ENCODE measurements around the gene ADPGK.
"Not testable (repeated sequence)": the region's sequence is repeated elsewhere in the genome, so short reads cannot be mapped to it uniquely, and the experiment has no call there.

ADPGK gene

GRCh38 chr15:72740219-72740618, 43.3 kb downstream of the ADPGK start:
- Histone ChIP-seq H3K9ac (ENCODE audit: low read depth, low read length) (no peak overlapping the region), H3K4me1 (ENCODE audit: insufficient read depth, low read length) (no peaks in the 10 kb centered on the region)

DNA sequence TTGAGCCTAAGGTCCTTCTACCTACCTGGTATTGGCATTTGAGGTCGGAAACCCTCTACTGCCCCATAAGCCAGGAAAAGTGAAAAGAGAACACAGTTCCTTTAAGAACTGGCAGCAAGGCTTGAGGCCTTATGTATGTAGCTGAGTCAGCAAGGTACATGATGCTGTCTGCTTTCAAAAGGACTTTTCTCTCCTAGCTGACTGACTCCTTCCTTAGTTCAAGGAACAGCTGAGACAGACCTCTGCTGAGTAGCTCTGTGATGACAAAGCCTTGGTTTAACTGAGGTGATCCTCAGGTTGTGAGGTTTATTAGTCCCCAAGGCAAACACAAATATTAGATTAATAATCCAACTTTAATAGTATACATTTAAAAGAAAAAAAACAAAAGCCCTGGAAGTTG, 45.8 kb downstream of the ADPGK start:
- H3K36me3 ChIP-seq (ENCODE audit: insufficient read depth, low read length) = peaks cover 84% of the 10 kb centered on the region
- peaks cover 4% of the 10 kb centered on the region for H3K9me3 ChIP-seq (ENCODE audit: insufficient read depth, low read depth, low read length)
- no peak overlapping the region for H3K4me3 ChIP-seq (ENCODE audit: low read length)
- 90% methylated on average over 1 of the region's 1 CpG for WGBS
- H3K9ac ChIP-seq (ENCODE audit: low read depth, low read length) = no peak overlapping the region
- H3K27me3 ChIP-seq (ENCODE audit: insufficient read depth, low read length) = no peaks in the 10 kb centered on the region
- no peaks in the 10 kb centered on the region for H3K4me1 ChIP-seq (ENCODE audit: insufficient read depth, low read length)
- no peak overlapping the region for H3K27ac ChIP-seq (ENCODE audit: low read depth, low read length)

More at GRCh38 chr15:72740219-72740618, 43.3 kb downstream of the ADPGK start:
- peaks cover 62% of the 10 kb centered on the region for H3K36me3 ChIP-seq (ENCODE audit: insufficient read depth, low read length)
- H3K27me3 ChIP-seq (ENCODE audit: insufficient read depth, low read length) = no peaks in the 10 kb centered on the region
- H3K4me3 ChIP-seq (ENCODE audit: low read length) = no peak overlapping the region
- H3K27ac ChIP-seq (ENCODE audit: low read depth, low read length) = no peak overlapping the region
- peaks cover 4% of the 10 kb centered on the region for H3K9me3 ChIP-seq (ENCODE audit: insufficient read depth, low read depth, low read length)
- WGBS = 95% methylated on average over 1 of the region's 1 CpG

DNA sequence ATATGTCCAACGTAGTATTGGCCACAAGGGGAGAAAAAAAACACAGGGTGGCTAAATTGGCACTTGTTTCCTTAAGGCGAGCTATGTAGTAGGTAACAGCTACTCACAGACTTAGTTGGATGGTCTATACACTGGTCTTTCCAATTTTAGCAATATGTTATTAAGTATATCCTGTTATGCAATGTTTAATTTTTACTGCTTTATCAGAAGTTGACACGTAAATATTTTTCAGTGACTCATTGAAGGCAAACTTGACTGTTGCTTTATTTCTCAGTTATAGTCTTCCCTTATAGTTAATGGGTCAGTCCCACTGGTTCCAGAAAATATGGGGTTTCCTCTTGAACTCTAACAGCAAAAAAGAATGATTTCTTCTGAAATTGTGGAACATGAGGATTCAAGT, 46.5 kb downstream of the ADPGK start:
- H3K9me3 ChIP-seq (ENCODE audit: insufficient read depth, low read depth, low read length) = peaks cover 4% of the 10 kb centered on the region
- H3K27ac ChIP-seq (ENCODE audit: low read depth, low read length) = no peak overlapping the region
- 92% methylated on average over 3 of the region's 3 CpGs for WGBS
- no peak overlapping the region for H3K9ac ChIP-seq (ENCODE audit: low read depth, low read length)
- H3K4me3 ChIP-seq (ENCODE audit: low read length) = no peak overlapping the region
- peaks cover 90% of the 10 kb centered on the region for H3K36me3 ChIP-seq (ENCODE audit: insufficient read depth, low read length)
- no peaks in the 10 kb centered on the region for H3K4me1 ChIP-seq (ENCODE audit: insufficient read depth, low read length)
- no peaks in the 10 kb centered on the region for H3K27me3 ChIP-seq (ENCODE audit: insufficient read depth, low read length)

GRCh38 chr15:72735111-72735510, 48.4 kb downstream of the ADPGK start:
- WGBS = 94% methylated on average over 2 of the region's 2 CpGs
- Histone ChIP-seq H3K9me3 (ENCODE audit: insufficient read depth, low read depth, low read length) (no peaks in the 10 kb centered on the region), H3K27ac (ENCODE audit: low read depth, low read length) (no peak overlapping the region), H3K9ac (ENCODE audit: low read depth, low read length) (no peak overlapping the region), H3K36me3 (ENCODE audit: insufficient read depth, low read length) (peaks cover 93% of the 10 kb centered on the region), H3K4me3 (ENCODE audit: low read length) (no peak overlapping the region), H3K27me3 (ENCODE audit: insufficient read depth, low read length) (no peaks in the 10 kb centered on the region), H3K4me1 (ENCODE audit: insufficient read depth, low read length) (no peaks in the 10 kb centered on the region)

- 94% methylated on average over 2 of the region's 2 CpGs for WGBS
These were observed 49.4 kb downstream of the ADPGK start for GRCh38 chr15:72733941-72734738.

DNA sequence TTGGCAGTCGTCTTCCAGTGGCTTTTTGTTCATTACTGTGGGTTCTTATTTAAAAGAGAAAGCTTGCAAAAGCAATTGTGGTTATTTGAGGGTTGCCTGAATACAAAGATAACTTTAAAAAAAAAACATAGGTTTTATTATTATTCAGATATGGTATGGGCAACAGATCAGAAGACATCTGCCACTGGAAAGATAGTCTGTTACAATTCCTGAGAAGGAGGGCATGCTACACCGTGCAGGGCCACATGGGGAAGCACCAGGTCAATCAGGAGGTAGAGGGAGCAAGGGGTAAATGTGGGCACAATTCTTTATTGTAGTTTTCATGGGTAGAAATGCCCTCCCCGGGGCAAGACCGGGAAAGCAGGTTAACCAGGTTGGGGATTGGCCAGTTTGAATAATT, 51.0 kb downstream of the ADPGK start:
- Histone ChIP-seq H3K9me3 (ENCODE audit: insufficient read depth, low read depth, low read length) (no peaks in the 10 kb centered on the region), H3K4me3 (ENCODE audit: low read length) (no peak overlapping the region), H3K36me3 (ENCODE audit: insufficient read depth, low read length) (peaks cover 72% of the 10 kb centered on the region), H3K4me1 (ENCODE audit: insufficient read depth, low read length) (no peaks in the 10 kb centered on the region), H3K9ac (ENCODE audit: low read depth, low read length) (no peak overlapping the region), H3K27me3 (ENCODE audit: insufficient read depth, low read length) (no peaks in the 10 kb centered on the region), H3K27ac (ENCODE audit: low read depth, low read length) (no peak overlapping the region)
- 87% methylated on average over 4 of the region's 4 CpGs for WGBS

More at GRCh38 chr15:72733941-72734738, 49.4 kb downstream of the ADPGK start:
- H3K4me3 ChIP-seq (ENCODE audit: low read length) = no peak overlapping the region
- H3K9ac ChIP-seq (ENCODE audit: low read depth, low read length) = no peak overlapping the region
- H3K36me3 ChIP-seq (ENCODE audit: insufficient read depth, low read length) = peaks cover 88% of the 10 kb centered on the region
- H3K4me1 ChIP-seq (ENCODE audit: insufficient read depth, low read length) = no peaks in the 10 kb centered on the region
- H3K27ac ChIP-seq (ENCODE audit: low read depth, low read length) = no peak overlapping the region
- no peaks in the 10 kb centered on the region for H3K27me3 ChIP-seq (ENCODE audit: insufficient read depth, low read length)
- no peaks in the 10 kb centered on the region for H3K9me3 ChIP-seq (ENCODE audit: insufficient read depth, low read depth, low read length)

DNA sequence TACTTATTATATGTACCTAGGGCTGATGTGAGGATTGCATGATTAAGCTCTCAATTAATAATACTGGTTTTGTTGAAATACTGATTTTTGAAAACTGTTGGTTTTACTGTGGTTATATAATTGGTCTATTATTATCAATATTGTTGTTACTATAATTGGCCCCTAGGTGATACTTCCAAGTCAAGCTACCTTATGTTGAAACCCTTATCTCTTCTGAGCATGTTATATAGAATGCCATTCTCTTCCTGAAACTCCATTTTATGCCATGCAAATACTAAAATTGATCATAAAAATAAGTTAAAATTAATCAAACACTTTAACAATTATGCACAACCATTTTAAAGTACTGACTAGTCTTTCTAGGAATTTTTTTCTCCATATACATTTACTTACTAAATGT, 51.5 kb downstream of the ADPGK start:
- Histone ChIP-seq H3K9me3 (ENCODE audit: insufficient read depth, low read depth, low read length) (no peaks in the 10 kb centered on the region), H3K36me3 (ENCODE audit: insufficient read depth, low read length) (peaks cover 68% of the 10 kb centered on the region), H3K27ac (ENCODE audit: low read depth, low read length) (no peak overlapping the region), H3K4me3 (ENCODE audit: low read length) (no peak overlapping the region), H3K9ac (ENCODE audit: low read depth, low read length) (no peak overlapping the region), H3K4me1 (ENCODE audit: insufficient read depth, low read length) (no peaks in the 10 kb centered on the region), H3K27me3 (ENCODE audit: insufficient read depth, low read length) (no peaks in the 10 kb centered on the region)

DNA sequence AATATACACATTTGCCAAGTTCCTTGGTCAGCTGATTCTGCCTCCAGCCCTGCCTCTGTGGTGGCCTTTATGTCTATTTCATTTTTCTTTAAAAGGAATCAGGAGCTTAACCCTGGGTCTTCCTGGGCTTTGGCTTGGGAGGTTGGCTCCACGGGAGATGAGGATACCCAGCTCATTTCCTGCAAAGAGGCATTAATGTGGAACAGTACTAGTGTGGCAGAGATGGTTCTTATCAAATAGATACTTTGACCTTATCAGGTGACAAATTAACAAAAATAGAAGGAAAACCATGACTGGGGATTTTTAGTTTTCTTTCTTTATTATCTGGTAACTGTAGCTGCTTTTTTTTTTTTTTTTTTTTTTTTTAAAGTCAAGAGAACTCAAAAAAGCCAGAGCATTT, 54.7 kb downstream of the ADPGK start:
- H3K4me3 ChIP-seq (ENCODE audit: low read length) = no peak overlapping the region
- 90% methylated on average over 1 of the region's 1 CpG for WGBS

DNA sequence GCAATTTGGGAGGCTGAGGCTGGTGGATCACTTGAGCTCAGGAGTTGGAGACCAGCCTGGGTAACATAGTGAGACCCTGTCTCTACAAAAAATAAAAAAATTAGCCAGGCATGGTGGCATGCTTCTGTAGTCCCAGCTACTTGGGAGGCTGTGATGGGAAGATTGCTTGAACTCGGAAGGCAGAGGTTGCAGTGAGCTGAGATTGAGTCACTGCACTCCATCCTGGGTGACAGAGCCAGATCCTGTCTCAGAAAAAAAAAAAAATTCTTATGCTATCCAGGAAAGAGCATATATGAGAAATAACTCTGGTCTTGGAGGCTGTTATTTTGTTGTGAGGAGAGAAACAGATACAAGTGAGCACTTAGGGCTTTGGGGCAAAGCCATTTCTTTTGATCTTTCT, 55.3 kb downstream of the ADPGK start:
- not testable (repeated sequence) for H3K4me3 ChIP-seq (ENCODE audit: low read length); H3K9ac ChIP-seq (ENCODE audit: low read depth, low read length); H3K27ac ChIP-seq (ENCODE audit: low read depth, low read length); H3K27me3 ChIP-seq (ENCODE audit: insufficient read depth, low read length); H3K9me3 ChIP-seq (ENCODE audit: insufficient read depth, low read depth, low read length); H3K4me1 ChIP-seq (ENCODE audit: insufficient read depth, low read length)
- H3K36me3 ChIP-seq (ENCODE audit: insufficient read depth, low read length) = peaks cover 43% of the 10 kb centered on the region
- 95% methylated on average over 1 of the region's 1 CpG for WGBS

More for the DNA sequence above, 54.7 kb downstream of the ADPGK start:
- H3K27me3 ChIP-seq (ENCODE audit: insufficient read depth, low read length) = no peaks in the 10 kb centered on the region
- H3K9me3 ChIP-seq (ENCODE audit: insufficient read depth, low read depth, low read length) = no peaks in the 10 kb centered on the region
- no peak overlapping the region for H3K27ac ChIP-seq (ENCODE audit: low read depth, low read length)
- H3K9ac ChIP-seq (ENCODE audit: low read depth, low read length) = no peak overlapping the region
- peaks cover 44% of the 10 kb centered on the region for H3K36me3 ChIP-seq (ENCODE audit: insufficient read depth, low read length)
- no peaks in the 10 kb centered on the region for H3K4me1 ChIP-seq (ENCODE audit: insufficient read depth, low read length)

- Histone ChIP-seq H3K36me3 (ENCODE audit: insufficient read depth, low read length) (peaks cover 37% of the 10 kb centered on the region), H3K27me3 (ENCODE audit: insufficient read depth, low read length) (no peaks in the 10 kb centered on the region), H3K4me3 (ENCODE audit: low read length) (no peak overlapping the region), H3K9ac (ENCODE audit: low read depth, low read length) (no peak overlapping the region), H3K9me3 (ENCODE audit: insufficient read depth, low read depth, low read length) (no peaks in the 10 kb centered on the region), H3K27ac (ENCODE audit: low read depth, low read length) (no peak overlapping the region), H3K4me1 (ENCODE audit: insufficient read depth, low read length) (0 out of 2 replicates have a peak, but pooled peaks cover 4% of the 10 kb centered on the region)
These were observed 56.4 kb downstream of the ADPGK start for GRCh38 chr15:72727154-72727553.

DNA sequence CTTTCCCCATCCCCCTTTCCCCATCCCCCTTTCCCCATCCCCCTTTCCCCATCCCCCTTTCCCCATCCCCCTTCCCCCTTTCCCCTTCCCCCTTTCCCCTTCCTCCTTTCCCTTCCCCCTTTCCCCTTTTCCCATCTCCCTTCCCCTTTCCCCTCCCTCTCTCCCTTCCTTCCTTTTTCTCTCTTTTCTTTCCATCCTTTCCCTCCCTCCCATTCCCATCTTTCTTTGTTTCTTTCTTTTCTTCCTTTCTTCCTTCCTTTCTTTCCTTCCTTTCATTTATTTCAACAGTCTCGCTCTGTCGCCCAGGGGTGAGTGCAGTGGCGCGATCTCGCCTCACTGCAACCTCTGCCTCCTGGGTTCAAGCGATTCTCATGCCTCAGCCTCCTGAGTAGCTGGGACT, 57.7 kb downstream of the ADPGK start:
- not testable (repeated sequence) for H3K4me1 ChIP-seq (ENCODE audit: insufficient read depth, low read length); H3K4me3 ChIP-seq (ENCODE audit: low read length); H3K27ac ChIP-seq (ENCODE audit: low read depth, low read length); H3K9ac ChIP-seq (ENCODE audit: low read depth, low read length); H3K9me3 ChIP-seq (ENCODE audit: insufficient read depth, low read depth, low read length); H3K27me3 ChIP-seq (ENCODE audit: insufficient read depth, low read length)
- WGBS = 97% methylated on average over 6 of the region's 6 CpGs
- peaks cover 24% of the 10 kb centered on the region for H3K36me3 ChIP-seq (ENCODE audit: insufficient read depth, low read length)

GRCh38 chr15:72725446-72725845, 58.1 kb downstream of the ADPGK start:
- Histone ChIP-seq H3K36me3 (ENCODE audit: insufficient read depth, low read length) (peaks cover 19% of the 10 kb centered on the region), H3K4me1 (ENCODE audit: insufficient read depth, low read length) (0 out of 2 replicates have a peak, but pooled peaks cover 5% of the 10 kb centered on the region), H3K9me3 (ENCODE audit: insufficient read depth, low read depth, low read length) (no peaks in the 10 kb centered on the region), H3K9ac (ENCODE audit: low read depth, low read length) (no peak overlapping the region), H3K4me3 (ENCODE audit: low read length) (no peak overlapping the region), H3K27ac (ENCODE audit: low read depth, low read length) (no peak overlapping the region), H3K27me3 (ENCODE audit: insufficient read depth, low read length) (no peaks in the 10 kb centered on the region)
- WGBS = 91% methylated on average over 3 of the region's 3 CpGs
